Measurements from ENCODE around the gene MAPKAP1.

MAPKAP1 gene

GRCh38 chr9:125486576-125486975 is 220.4 kb downstream of the MAPKAP1 start:
- no peak for TF ChIP-seq CTCF (IDR thresholded peaks at IDR 0.05; ENCODE audit: insufficient read depth, low read depth, low read length, missing control alignments)
- no peak overlapping the region for H3K4me3 ChIP-seq (ENCODE audit: low read length)
- no peak for DNase-seq (ENCODE audit: low read depth)

DNA sequence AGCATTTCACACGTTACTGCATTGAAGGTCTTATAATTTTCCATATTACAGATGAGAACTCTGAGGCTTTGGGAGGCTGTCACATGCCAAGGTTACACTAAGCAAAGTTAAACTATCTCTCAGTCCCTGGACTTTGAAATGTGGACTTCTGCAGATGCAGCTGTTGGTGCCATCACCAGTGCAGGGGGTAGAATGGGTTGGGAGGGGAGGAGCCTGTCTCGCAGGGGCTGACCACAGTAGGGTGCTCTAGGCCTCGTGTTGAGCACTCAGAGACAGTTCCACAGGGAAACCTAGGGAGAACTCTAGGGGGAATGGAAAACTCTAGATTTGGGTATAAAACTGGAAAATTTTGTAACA is 220.9 kb downstream of the MAPKAP1 start:
- H3K4me3 ChIP-seq (ENCODE audit: low read length): no peak overlapping the region
- TF ChIP-seq CTCF (IDR thresholded peaks at IDR 0.05; ENCODE audit: insufficient read depth, low read depth, low read length, missing control alignments): no peak
- DNase-seq (ENCODE audit: low read depth): no peak

DNA sequence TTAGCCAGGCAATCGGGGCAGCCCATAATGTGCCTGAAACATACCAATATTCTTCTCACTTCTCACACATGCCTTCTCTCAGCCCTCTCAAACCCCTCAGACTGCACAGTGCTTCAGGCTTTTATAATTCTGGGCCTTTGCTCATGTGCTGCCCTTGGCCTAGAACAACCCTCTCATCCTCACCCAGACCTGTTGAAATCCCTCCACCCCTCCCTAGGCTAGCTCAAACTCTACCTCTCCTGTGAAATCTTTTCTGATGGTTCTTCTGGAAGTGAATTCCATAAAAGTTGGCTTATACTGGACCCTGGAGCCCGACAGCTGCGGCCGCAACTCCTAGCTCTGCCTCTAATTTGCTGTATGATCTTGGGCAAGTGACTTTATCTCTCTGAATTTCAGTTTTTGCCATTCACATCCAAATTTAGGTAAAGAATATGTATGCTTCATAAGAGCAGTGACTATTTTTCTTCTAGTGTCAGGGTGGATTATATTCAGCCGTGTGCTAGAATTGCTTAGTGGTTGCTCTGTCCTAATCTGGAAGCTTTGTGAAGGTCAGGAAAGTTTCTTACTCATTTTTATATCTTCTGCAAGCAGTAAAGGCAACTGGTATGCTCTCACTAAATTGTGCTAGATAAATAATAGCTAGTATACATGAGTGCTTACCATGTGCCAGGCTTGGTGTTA is 221.4 kb downstream of the MAPKAP1 start:
- no peak for DNase-seq (ENCODE audit: low read depth)
- H3K4me3 ChIP-seq (ENCODE audit: low read length): no peak overlapping the region
- no peak for TF ChIP-seq CTCF (IDR thresholded peaks at IDR 0.05; ENCODE audit: insufficient read depth, low read depth, low read length, missing control alignments)

DNA sequence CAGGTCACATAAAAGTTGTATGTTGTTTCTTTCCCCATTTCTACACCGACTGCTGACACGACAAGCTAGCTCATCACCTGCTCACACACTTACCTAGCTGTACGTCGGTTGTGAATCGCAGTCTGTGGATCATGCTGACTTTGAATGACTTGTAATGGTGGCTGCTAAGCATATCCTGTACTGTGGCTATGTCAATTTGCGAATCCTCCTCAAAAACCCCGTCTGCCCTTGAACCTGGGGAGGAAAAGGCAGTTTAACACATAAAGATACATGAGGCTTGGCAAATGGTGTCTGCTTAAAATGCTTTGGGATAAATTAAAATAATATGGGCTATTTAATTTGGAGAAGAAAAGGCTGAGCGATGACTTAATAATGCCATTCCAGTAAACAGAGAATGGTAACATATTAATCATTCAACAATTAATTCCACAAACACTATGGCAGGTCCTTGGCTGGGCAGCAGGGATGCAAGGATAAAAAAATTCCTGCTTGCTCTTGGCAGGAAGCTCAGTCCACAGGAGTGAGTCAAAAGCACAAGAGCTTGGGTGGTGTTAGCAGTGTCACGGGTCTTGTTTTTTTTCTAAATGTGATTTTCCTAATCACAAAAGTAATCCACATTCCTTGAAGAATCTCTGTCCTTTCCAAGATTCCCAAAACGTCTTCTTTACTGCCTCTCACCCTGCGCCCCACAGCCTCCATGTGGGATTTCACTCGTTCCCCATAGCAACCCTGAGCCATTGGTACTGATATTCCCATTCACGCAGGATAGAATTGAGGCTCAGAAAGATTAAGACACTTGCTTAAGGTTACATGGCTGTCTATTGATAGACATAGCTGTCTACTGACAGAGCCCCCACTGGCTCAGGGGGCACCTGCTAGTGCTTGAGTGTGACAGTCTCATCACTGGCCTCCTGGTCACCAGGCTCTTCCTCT is 222.4 kb downstream of the MAPKAP1 start:
- DNase-seq (ENCODE audit: low read depth): peak; percentile 40
- TF ChIP-seq CTCF (IDR thresholded peaks at IDR 0.05; ENCODE audit: insufficient read depth, low read depth, low read length, missing control alignments): no peak
- no peak overlapping the region for H3K4me3 ChIP-seq (ENCODE audit: low read length)

DNA sequence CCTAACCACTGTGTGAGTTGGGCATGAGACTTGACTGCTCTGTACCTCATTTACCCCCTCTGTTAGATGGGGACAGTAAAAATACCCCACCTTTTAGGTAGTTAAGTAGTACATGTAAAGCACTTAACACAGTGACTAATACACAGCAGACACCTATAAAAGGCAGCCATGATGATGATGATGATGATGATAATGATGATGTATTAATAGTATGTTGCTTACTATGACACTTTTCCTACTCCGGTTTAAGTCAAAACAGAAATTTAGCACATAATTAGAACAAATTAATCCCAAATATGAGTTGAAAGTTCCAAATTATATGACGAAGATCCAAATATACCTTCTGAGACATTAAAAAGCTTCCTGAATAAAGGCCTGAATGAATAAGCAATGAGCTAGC is 223.3 kb downstream of the MAPKAP1 start:
- no peak overlapping the region for H3K4me3 ChIP-seq (ENCODE audit: low read length)
- TF ChIP-seq CTCF (IDR thresholded peaks at IDR 0.05; ENCODE audit: insufficient read depth, low read depth, low read length, missing control alignments): no peak
- no peak for DNase-seq (ENCODE audit: low read depth)

- no peak for DNase-seq (ENCODE audit: low read depth)
- TF ChIP-seq CTCF (IDR thresholded peaks at IDR 0.05; ENCODE audit: insufficient read depth, low read depth, low read length, missing control alignments): no peak
- H3K4me3 ChIP-seq (ENCODE audit: low read length): no peak overlapping the region
These were observed 227.0 kb downstream of the MAPKAP1 start for GRCh38 chr9:125479846-125480615.
